Activated CD8-positive, alpha-beta memory T cell treated with anti-CD3 and anti-CD28 coated beads, Interleukin-2, amount 50 U/mL, for 1 hour (primary cell): ENCODE results near the gene SMIM36.
"Not testable (repeated sequence)": the region's sequence is repeated elsewhere in the genome, so short reads cannot be mapped to it uniquely, and the experiment has no call there.

Experiments used
- DNase-seq: peaks from one replicate; pipeline ENCODE4 v3.0.0-alpha.2; 2020; ENCODE audit errors: extremely low read depth

Gene SMIM36

GRCh38 chr17:55501626-55502025 is 9.6 kb downstream of the SMIM36 start:
- not testable (repeated sequence) for DNase-seq

- no peak for DNase-seq
Observed at GRCh38 chr17:55500103-55500502, 11.1 kb downstream of the SMIM36 start.

GRCh38 chr17:55496094-55496881 is 15.0 kb downstream of the SMIM36 start:
- no peak for DNase-seq

GRCh38 chr17:55495239-55495638 is 16.0 kb downstream of the SMIM36 start:
- DNase-seq: no peak

- no peak for DNase-seq
Observed at GRCh38 chr17:55492781-55493341, 18.4 kb downstream of the SMIM36 start.

GRCh38 chr17:55490376-55490775 is 20.9 kb downstream of the SMIM36 start:
- no peak for DNase-seq

GRCh38 chr17:55487695-55488432 is 23.4 kb downstream of the SMIM36 start:
- no peak for DNase-seq

GRCh38 chr17:55484575-55484974 is 26.7 kb downstream of the SMIM36 start:
- no peak for DNase-seq

- no peak for DNase-seq
Observed at GRCh38 chr17:55482591-55483389, 28.5 kb downstream of the SMIM36 start.

- DNase-seq: no peak
Observed at GRCh38 chr17:55480631-55481315, 30.5 kb downstream of the SMIM36 start.

GRCh38 chr17:55479903-55480302 is 31.3 kb downstream of the SMIM36 start:
- no peak for DNase-seq

- no peak for DNase-seq
Observed at GRCh38 chr17:55478971-55479370, 32.3 kb downstream of the SMIM36 start.

- DNase-seq: no peak
Observed at GRCh38 chr17:55466671-55467070, 44.6 kb downstream of the SMIM36 start.

GRCh38 chr17:55465771-55466170 is 45.5 kb downstream of the SMIM36 start:
- DNase-seq: not testable (repeated sequence)

GRCh38 chr17:55463600-55463999 is 47.7 kb downstream of the SMIM36 start:
- no peak for DNase-seq

- DNase-seq: no peak
Observed at GRCh38 chr17:55462711-55463110, 48.5 kb downstream of the SMIM36 start.

GRCh38 chr17:55462234-55462633 is 49.0 kb downstream of the SMIM36 start:
- no peak for DNase-seq

GRCh38 chr17:55458978-55459377 is 52.3 kb downstream of the SMIM36 start:
- no peak for DNase-seq

- DNase-seq: no peak
Observed at GRCh38 chr17:55458287-55458900, 52.9 kb downstream of the SMIM36 start.

GRCh38 chr17:55456307-55457240 is 54.7 kb downstream of the SMIM36 start:
- no peak for DNase-seq
